Astrocyte (in vitro differentiated cells and primary cell): ENCODE data around the gene ARFRP1. TPM values are rescaled to one million over a fixed set of nuclear protein-coding genes. Genes with fewer than 3 reads are reported as not detected.

Experiments
- DNase-seq: peaks from one replicate; pipeline ENCODE4 v3.0.0-alpha.2; 2010; ENCODE audit warnings: low read depth
- FAIRE-seq: peaks from 2 replicates; lab custom pipeline; 2011; peaks lifted over from hg19 to GRCh38; lab: Jason Lieb, UNC
- H2AFZ ChIP-seq: 2 replicates; pipeline ENCODE4 v1.6.0; 2012; ENCODE audit warnings: low read depth, low read length, inconsistent platforms
- H3K27ac ChIP-seq: 2 replicates; pipeline ENCODE4 v1.5.1; 2011; ENCODE audit warnings: low read depth, low read length, inconsistent platforms
- H3K27me3 ChIP-seq: 2 replicates; pipeline ENCODE4 v1.6.0; 2011; ENCODE audit warnings: low read length, inconsistent platforms; ENCODE audit not compliant: insufficient read depth
- H3K36me3 ChIP-seq: 2 replicates; pipeline ENCODE4 v1.5.1; 2011; ENCODE audit warnings: low read length, inconsistent platforms; ENCODE audit not compliant: insufficient read depth
- H3K4me1 ChIP-seq: 2 replicates; pipeline ENCODE4 v1.5.1; 2011; ENCODE audit warnings: low read length, inconsistent platforms; ENCODE audit not compliant: insufficient read depth
- H3K4me2 ChIP-seq: 2 replicates; pipeline ENCODE4 v1.6.0; 2012; ENCODE audit warnings: low read length, inconsistent platforms
- H3K4me3 ChIP-seq: 2 replicates; pipeline ENCODE4 v1.5.1; 2011; ENCODE audit warnings: low read depth, mild to moderate bottlenecking, low read length, inconsistent platforms; ENCODE audit not compliant: insufficient read depth
- H3K79me2 ChIP-seq: 2 replicates; pipeline ENCODE4 v1.6.0; 2012; ENCODE audit warnings: mild to moderate bottlenecking, low read length, inconsistent platforms; ENCODE audit not compliant: insufficient read depth
- H3K9ac ChIP-seq: 2 replicates; pipeline ENCODE4 v1.6.0; 2012; ENCODE audit warnings: mild to moderate bottlenecking, low read length, inconsistent platforms
- H3K9me3 ChIP-seq: 2 replicates; pipeline ENCODE4 v1.5.1; 2012; ENCODE audit warnings: low read depth, mild to moderate bottlenecking, low read length, inconsistent platforms; ENCODE audit not compliant: insufficient read depth
- H4K20me1 ChIP-seq: 2 replicates; pipeline ENCODE4 v1.6.0; 2012; ENCODE audit warnings: low read length, inconsistent platforms; ENCODE audit not compliant: insufficient read depth
- H3K27ac Mint-ChIP-seq: one replicate; pipeline ENCODE4 v1.8.0; 2021; ENCODE audit warnings: mild to moderate bottlenecking, mixed read lengths; ENCODE audit not compliant: unreplicated experiment
- H3K27me3 Mint-ChIP-seq: one replicate; pipeline ENCODE4 v1.8.0; 2021; ENCODE audit warnings: low read depth, mixed read lengths; ENCODE audit not compliant: unreplicated experiment
- H3K36me3 Mint-ChIP-seq: one replicate; pipeline ENCODE4 v1.8.0; 2021; ENCODE audit warnings: low read depth, mixed read lengths; ENCODE audit not compliant: unreplicated experiment
- H3K4me1 Mint-ChIP-seq: one replicate; pipeline ENCODE4 v1.8.0; 2021; ENCODE audit warnings: low read depth, mixed read lengths; ENCODE audit not compliant: unreplicated experiment
- H3K4me3 Mint-ChIP-seq: one replicate; pipeline ENCODE4 v1.8.0; 2021; ENCODE audit warnings: mild to moderate bottlenecking, moderate library complexity, mixed read lengths; ENCODE audit not compliant: unreplicated experiment
- H3K9me3 Mint-ChIP-seq: one replicate; pipeline ENCODE4 v1.8.0; 2021; ENCODE audit warnings: mild to moderate bottlenecking, mixed read lengths; ENCODE audit not compliant: unreplicated experiment
- EZH2 ChIP-seq: IDR thresholded peaks from 2 replicates; pipeline ENCODE4 v1.6.1; 2012; ENCODE audit warnings: mild to moderate bottlenecking, low read length, inconsistent platforms; ENCODE audit not compliant: insufficient read depth
- total RNA-seq: library from RNA; stranded (reverse); gene quantifications from 2 replicates; pipeline ENCODE4 v1.2.1, GENCODE V29; 2021
- TF ChIP-seq, protein P1 (sequence below): IDR thresholded peaks from 2 replicates; pipeline ENCODE4 v1.5.1; 2011; ENCODE audit warnings: low read depth, mild to moderate bottlenecking, inconsistent platforms, low read length, moderate library complexity; ENCODE audit not compliant: insufficient read depth

Gene ARFRP1
- total RNA-seq, 1 donor from 2014 or later, result 32.5 TPM

DNA sequence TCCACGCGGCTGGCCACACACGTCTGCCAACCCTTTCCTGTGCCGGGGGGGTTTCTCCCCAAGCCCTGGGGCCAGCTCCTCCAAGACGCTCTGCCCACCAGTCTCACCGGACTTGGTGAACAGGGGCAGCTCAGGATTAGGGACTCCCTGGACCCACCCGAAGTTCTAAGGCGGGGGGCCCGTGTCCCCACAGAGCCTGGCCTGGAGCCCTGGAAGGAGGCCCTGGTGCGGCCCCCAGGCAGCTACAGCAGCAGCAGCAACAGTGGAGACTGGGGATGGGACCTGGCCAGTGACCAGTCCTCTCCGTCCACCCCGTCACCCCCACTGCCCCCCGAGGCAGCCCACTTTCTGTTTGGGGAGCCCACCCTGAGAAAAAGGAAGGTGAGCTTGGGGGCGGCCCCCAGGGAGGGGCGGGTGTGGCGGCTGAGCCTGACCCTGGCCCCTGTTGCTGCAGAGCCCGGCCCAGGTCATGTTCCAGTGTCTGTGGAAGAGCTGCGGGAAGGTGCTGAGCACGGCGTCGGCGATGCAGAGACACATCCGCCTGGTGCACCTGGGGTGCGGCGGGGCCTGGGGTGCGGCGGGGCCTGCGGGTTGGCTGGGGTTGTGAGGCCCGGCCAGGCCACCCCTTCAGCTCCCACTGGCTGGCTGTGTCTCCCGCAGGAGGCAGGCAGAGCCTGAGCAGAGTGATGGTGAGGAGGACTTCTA is 34.1 kb upstream of the ARFRP1 start:
- Histone ChIP-seq H3K27me3 (no peaks in the 10 kb centered on the region), H2AFZ (no peak overlapping the region), H3K4me2 (peak overlapping the region; percentile 98), H3K27ac (no peak overlapping the region), H3K9ac (peak overlapping the region; percentile 83), H4K20me1 (peaks cover 27% of the 10 kb centered on the region), H3K4me1 (peaks cover 15% of the 10 kb centered on the region), H3K36me3 (no peaks in the 10 kb centered on the region), H3K79me2 (peaks cover 8% of the 10 kb centered on the region), H3K9me3 (no peaks in the 10 kb centered on the region), H3K4me3 (no peak overlapping the region)
- Mint-ChIP-seq H3K4me3 (peak overlapping the region; percentile 73), H3K27ac (no peak overlapping the region), H3K9me3 (no peaks in the 10 kb centered on the region), H3K36me3 (peaks cover 4% of the 10 kb centered on the region), H3K4me1 (no peaks in the 10 kb centered on the region), H3K27me3 (no peaks in the 10 kb centered on the region)
- no peak for TF ChIP-seq EZH2
- TF ChIP-seq, protein P1, sequence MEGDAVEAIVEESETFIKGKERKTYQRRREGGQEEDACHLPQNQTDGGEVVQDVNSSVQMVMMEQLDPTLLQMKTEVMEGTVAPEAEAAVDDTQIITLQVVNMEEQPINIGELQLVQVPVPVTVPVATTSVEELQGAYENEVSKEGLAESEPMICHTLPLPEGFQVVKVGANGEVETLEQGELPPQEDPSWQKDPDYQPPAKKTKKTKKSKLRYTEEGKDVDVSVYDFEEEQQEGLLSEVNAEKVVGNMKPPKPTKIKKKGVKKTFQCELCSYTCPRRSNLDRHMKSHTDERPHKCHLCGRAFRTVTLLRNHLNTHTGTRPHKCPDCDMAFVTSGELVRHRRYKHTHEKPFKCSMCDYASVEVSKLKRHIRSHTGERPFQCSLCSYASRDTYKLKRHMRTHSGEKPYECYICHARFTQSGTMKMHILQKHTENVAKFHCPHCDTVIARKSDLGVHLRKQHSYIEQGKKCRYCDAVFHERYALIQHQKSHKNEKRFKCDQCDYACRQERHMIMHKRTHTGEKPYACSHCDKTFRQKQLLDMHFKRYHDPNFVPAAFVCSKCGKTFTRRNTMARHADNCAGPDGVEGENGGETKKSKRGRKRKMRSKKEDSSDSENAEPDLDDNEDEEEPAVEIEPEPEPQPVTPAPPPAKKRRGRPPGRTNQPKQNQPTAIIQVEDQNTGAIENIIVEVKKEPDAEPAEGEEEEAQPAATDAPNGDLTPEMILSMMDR, result no peak
- no peak for FAIRE-seq
- no peak for DNase-seq

DNA sequence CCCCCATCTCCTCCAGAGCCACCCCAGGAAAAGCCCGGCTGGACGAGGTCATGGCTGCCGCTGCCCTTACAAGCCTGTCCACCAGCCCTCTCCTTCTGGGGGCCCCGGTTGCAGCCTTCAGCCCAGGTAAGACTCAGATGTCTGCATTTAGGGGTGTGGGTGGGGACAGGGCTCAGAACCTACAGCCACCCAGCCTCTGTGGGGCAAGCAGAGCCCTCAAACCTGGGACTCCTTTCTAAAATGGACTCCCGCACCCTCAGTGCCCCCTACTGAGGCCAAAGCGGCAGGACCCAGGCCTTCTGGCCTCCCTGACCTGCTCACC is 33.5 kb upstream of the ARFRP1 start:
- Mint-ChIP-seq H3K36me3 (peaks cover 4% of the 10 kb centered on the region), H3K27ac (no peak overlapping the region), H3K9me3 (no peaks in the 10 kb centered on the region), H3K4me3 (peak overlapping the region; percentile 73), H3K27me3 (no peaks in the 10 kb centered on the region), H3K4me1 (no peaks in the 10 kb centered on the region)
- H3K27me3 ChIP-seq, result no peaks in the 10 kb centered on the region
- no peaks in the 10 kb centered on the region for H3K36me3 ChIP-seq
- H3K4me2 ChIP-seq, result peak overlapping the region; percentile 98
- FAIRE-seq (no peak), DNase-seq (no peak)
- H3K27ac ChIP-seq, result no peak overlapping the region
- no peaks in the 10 kb centered on the region for H3K9me3 ChIP-seq
- no peak overlapping the region for H2AFZ ChIP-seq
- peaks cover 8% of the 10 kb centered on the region for H3K79me2 ChIP-seq
- peak overlapping the region; percentile 83 for H3K9ac ChIP-seq
- peaks cover 15% of the 10 kb centered on the region for H3K4me1 ChIP-seq
- peak overlapping the region; percentile 74 for H3K4me3 ChIP-seq
- H4K20me1 ChIP-seq, result peaks cover 32% of the 10 kb centered on the region
- TF ChIP-seq, protein P1, result no peak
- no peak for TF ChIP-seq EZH2
